K562 treated with DMSO at 1 percent for 24 hours (cell line): ENCODE measurements around the gene FCGBP. TPM values are rescaled to one million over a fixed set of nuclear protein-coding genes. Genes with fewer than 3 reads are reported as not detected.

Source experiments
- total RNA-seq: library from RNA; unstranded; fragments of 300-600 nt; gene quantifications from 2 replicates; pipeline ENCODE4 v1.2.3, GENCODE V29; 2022; ENCODE audit warnings: low read depth; ENCODE audit not compliant: insufficient read depth

Gene FCGBP
- total RNA-seq = 0.61 and 0.73 TPM in 2 replicates

GRCh38 chr19:39934584-39935363, at the start of gene FCGBP:
TSS of gene FCGBP (minus strand) at chr19:39934634.

GRCh38 chr19:39970675-39971379, 36.4 kb upstream of the FCGBP start, which contains the start of gene PSMC4:
TSS of gene PSMC4 (plus strand) at chr19:39971165. CDS start at chr19:39971203, 38 bp downstream.

Other genes with a start within 250 kb of the FCGBP start
- gene LGALS14, start 230.2 kb downstream of the FCGBP start, total RNA-seq = not detected in 2 replicates
- gene CLC, start 196.6 kb downstream of the FCGBP start, total RNA-seq = not detected in 2 replicates
- gene LEUTX, start 155.8 kb downstream of the FCGBP start, total RNA-seq = not detected in 2 replicates
- 15.8 and 18.5 TPM in 2 replicates for gene DYRK1B, start 100.5 kb downstream of the FCGBP start, total RNA-seq
- 417 and 421 TPM in 2 replicates for gene FBL, start 88.3 kb downstream of the FCGBP start, total RNA-seq
- 188 and 192 TPM in 2 replicates for gene PSMC4, start 36.5 kb upstream of the FCGBP start, total RNA-seq
- 1.0 and 1.5 TPM in 2 replicates for gene ZNF546, start 62.4 kb upstream of the FCGBP start, total RNA-seq
- gene ZNF780B, start 121.6 kb upstream of the FCGBP start, total RNA-seq = 2.0 and 6.8 TPM in 2 replicates
- 19.8 and 27.7 TPM in 2 replicates for gene ZNF780A, start 156.3 kb upstream of the FCGBP start, total RNA-seq